HL-60/S4 (cell line): Measurements from ENCODE around the gene SPPL2C.

ENCODE experiments used
- in situ Hi-C: fragments of 300-500 bp; cut with MboI; formaldehyde crosslinking; loops from 2 replicates; pipeline ENCODE4 v1.14.3; 2022; ENCODE audit warnings: low sequenced_read_pairs

Gene SPPL2C

DNA sequence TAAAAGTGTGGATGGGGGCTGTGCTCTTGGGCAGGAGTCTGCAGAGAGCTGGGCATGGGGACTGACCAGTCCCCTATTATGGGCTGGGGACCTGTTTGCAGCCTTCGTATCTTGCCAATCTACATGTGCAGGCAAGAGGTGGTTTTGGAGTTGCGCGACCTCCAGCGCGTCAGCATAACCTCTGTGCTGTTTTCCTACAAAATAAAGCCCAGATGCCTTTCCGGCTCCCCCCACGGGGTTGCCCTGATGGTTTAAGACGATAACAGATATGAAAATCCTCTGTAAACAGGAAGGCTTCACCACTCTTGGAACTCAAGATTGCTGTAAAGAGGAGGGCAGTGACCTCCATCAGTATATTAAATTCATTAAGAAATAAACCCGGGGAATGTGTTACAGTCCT lies 16.5 kb upstream of the SPPL2C start:
- in situ Hi-C loops, result no loop called here

DNA sequence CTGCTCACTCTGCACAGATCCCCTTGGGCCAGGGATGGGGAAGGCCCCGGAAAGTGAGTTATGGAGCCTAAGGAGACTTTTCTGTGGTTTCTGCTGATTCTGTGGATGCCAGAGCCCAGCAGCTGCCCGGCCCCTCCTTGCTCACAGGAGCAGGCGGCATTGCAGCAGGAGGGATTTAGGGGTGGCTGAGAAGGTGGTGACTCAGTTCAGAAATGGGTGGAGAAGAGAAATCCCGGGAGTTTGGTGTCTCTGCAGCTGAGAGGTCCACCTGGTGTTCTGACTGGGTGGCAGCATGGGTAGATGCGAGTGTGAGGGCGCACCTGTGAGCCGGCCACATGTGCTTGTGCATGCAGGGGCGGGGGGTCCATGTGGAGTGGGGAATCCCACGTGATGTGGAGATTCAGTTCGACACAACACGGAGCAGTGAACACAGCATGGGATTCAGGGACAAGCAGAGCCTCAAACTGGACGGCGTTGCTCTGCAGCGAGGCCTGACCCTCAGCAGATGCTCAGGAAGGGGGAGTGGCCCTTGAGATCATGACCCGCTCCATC lies 16.0 kb upstream of the SPPL2C start:
- in situ Hi-C loops, result no loop called here

DNA sequence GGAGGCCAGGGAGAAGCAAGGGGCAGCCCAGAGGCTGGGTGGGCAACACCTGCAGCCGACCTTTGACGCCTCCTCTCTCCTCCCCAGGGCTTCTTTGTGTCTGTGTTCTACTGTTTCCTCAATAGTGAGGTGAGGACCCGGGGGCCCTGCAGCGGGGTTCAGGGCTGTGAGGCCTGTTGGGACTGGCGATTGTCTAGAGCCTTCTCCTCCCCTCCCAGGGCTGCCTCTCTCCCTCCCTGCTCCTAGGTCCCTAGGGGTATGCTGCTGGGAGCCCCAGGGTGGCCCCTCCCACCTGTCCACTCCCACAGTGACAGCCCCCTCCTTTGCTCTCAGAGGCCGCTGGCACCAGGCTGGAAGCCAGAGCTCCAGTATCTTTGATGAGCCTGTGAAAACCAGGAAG lies 10.8 kb upstream of the SPPL2C start:
- in situ Hi-C loops, result loop anchor here (5.0 kb wide), 1 partner anchor 192 kb away; no protein-coding TSS in a partner anchor

DNA sequence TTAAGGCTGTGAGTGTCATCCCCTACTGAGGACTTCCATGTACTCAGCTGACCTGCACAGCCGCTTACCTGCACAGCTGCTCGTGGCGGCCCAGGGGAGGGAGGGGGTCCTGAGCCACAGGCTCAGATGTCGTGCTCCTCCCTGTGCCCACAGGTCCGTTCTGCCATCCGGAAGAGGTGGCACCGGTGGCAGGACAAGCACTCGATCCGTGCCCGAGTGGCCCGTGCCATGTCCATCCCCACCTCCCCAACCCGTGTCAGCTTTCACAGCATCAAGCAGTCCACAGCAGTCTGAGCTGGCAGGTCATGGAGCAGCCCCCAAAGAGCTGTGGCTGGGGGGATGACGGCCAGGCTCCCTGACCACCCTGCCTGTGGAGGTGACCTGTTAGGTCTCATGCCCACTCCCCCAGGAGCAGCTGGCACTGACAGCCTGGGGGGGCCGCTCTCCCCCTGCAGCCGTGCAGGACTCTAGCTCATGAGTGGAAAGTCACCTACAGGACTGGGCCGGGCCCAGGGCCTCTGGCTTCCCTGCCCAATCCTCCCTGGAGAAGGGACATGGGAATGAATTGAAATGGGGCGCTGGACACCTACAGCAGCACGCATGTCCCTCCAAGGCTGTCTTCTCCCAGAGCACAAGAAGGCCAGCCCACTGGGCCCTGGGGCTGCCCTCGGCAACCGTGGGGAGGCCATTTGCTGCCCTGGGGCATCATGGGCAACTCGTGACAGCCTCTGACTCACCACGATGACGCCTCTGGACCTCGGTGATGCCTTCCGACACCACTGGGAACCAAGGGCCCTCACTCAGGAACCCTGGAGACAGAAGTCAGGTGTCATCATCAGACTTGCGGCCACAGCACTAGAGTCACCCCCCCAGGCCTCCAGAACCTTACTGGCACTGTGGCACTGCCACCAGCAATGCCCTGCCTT lies 9.9 kb upstream of the SPPL2C start:
- in situ Hi-C loops, result loop anchor here (5.0 kb wide), 1 partner anchor 192 kb away; no protein-coding TSS in a partner anchor

DNA sequence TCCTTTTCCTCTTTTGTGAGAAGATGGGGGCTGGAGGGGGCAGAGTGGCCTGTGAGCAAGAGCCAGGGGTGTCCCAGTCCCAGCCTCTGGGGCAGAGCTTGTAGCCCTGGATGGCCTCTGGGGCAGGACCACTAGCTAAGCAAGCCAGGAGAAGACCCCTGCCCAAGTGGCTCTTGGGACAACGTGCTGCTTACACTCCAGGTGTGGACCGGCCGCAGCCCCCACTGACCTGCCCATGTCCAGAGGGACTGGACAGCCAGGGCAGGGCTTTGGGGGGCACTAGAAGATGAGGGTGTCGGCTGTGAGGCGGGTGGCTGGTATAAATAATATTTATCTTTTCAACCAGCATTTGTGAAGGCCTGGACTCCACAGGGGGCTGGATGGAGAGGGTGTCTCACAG lies 9.2 kb upstream of the SPPL2C start:
- in situ Hi-C loops, result no loop called here

DNA sequence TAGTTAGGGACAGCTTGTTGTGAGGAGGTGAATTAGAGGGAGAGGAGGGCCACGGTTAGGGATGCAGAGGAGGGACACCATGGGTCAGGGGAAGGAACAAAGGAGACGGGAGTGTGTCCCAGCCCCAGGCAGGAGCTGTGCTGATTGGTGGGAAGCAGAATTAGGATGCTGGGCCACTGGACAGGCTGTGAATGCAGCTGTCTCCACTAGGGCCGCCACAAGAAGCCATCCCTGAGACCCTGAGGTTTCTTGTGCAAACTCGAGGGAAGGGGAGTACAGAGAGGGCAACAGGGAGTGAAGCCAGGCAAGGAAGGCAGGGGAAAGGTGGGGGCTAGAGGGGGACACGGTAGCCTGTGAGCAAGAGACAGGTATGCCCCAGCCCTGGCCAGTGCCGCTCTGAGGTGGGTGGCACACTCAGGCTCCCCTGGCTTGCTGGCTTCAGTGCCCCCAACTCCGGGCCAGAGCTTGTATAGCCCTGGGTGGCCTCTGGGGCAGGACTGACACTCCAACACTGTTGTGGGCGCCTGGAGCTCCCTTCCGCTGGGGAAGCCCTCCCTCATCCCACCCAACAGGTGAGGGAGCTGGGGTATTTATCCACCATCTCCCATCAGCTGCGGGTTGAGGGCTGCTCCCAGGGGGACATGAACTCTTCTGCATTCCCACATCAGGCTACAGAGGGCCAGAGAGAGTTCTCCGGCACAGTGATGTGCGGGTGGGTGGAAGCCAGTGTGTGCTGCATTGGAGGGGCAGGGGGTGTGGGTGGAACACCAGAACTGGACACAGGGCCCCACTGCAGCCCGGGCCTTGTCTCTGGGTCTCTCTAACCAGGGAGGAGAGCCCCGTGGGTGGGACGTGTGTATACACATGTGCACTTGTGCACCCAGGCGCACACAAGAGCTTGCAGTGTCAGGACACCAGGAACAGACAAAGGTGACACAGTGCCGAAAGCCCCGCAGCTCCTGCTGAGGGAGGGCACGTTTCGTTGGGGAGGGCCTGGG lies 8.3 kb upstream of the SPPL2C start:
- in situ Hi-C loops, result no loop called here

DNA sequence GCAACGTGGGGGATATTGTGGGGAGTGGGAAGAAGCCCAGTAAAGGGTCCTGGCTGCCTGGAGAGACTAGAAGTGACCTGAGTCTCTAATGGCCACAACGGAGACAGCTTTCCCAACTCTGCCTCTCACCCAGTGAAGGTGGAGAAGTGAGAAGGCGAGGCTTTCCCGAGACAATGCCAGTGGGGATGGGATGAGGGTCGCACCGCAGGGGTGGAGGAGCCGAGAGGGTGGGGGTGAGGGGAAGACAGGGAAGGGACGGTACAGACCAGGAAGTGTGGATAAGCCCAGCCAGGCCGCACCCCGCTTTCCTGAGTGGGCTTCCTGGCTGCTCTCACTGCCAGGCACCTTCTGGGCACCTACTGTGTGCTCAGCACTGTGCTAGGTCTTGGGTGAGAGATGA lies 7.5 kb upstream of the SPPL2C start:
- in situ Hi-C loops, result no loop called here

DNA sequence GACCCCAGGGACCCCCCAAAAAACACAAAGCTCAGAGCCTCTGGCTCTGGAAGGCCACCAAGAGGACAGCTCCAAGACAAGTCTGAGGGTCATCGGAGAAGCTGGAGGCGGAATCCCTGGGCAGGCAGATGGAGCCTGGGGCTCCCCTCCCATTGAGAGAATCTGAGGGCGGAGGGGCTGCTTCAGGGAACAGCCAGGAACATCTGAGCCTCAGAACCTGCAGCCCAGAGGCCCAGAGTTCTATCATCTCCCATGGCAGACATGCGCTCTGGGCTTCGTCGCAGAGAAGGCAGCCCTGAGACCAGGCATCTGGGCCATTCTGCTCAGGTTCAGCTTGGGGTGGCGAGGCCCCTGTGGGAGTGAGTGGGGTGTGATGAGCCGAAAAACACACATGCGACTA lies 7.1 kb upstream of the SPPL2C start:
- in situ Hi-C loops, result no loop called here

DNA sequence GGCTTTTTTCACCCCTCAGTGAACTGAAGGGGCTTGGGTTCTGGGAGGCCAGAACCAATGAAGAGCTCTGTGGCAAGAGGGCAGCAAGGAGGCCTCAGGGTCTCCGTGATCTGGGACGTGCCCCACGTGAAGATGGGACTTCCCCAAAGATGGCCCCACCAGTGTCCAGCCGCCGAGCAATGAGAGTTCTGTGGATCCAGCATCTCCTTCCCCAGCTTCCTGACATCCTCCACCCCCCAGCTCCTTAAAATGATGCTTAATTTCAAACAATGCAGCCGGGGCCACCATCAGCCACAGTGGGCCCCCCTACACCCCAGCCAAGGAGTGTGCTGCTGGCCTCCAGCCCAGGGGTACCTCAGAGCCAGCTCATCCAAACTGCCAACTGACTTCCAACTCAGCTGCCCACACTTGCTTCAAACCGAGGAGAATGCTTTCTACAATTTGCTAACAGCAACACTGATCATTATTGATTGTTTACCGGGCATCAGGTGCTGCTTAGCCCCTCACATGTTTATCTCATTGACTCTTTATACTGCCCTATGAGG lies 5.9 kb upstream of the SPPL2C start:
- in situ Hi-C loops, result no loop called here

DNA sequence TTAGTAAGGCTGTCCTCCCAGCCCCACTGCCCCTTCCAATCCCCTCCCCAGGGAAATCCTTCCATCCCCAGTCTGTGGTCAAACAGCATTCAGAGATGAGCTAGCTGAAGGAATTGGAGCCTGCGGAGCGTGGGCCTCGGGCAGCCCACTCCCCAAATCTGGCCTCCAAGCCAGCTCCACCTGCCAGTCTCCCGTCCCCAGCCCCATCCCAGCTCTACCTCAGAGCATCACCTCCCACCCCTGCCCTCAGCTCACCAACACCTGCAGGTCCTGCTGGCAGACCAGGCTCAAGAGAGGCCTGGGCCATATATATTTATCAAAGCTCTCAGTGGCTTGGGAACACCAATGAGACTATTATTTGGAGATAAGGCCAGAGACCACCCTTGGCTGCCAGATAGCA lies 5.2 kb upstream of the SPPL2C start:
- in situ Hi-C loops, result no loop called here

DNA sequence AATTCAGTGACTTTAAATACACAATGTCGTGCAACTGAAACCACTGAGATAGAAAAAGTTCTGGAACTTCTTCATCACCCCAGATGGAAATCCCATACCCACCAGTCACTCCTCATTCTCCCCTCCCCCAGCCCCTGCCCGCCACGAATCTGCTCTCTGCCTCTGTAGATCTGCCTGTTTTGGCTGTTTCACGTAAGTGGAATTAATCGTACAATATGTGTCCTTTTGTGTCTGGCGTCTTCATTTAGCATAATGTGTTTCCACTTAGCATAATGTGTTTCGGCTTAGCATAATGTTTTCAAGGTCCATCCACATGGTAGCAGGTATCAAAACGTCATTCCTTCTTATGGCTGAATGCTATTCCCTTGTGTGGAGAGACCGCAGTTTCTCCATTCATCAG lies 3.5 kb upstream of the SPPL2C start:
- in situ Hi-C loops, result no loop called here

DNA sequence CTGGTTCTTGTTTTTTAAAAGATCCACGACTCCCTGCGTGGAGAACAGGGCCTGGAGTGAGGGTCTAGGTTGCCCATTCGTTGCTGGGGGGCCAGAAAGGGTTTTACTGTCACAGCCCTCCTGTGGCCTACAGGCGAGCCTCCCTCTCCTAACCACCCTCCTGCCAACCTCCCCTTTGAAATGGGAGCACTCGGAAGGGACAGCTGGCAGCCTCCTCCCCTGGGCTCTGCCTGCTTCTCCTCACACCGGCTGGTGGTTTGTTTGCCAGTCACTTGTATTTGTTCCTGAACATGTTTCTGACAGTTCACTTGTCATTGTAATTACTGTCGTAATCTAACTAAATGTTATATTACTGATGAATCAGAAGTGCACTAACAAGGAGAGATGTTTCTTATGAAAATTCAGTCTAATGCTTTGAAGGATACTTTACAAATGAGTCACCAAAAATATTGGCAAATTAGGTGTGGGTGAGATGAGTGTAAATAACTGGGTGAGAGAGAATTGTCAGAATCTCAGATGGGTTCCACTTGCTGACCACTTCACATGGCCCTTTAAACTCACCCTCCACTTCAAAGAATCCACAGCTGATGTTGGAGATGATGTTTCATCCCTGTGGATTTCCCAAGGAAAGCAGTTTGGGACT lies 2.7 kb upstream of the SPPL2C start:
- in situ Hi-C loops, result no loop called here

DNA sequence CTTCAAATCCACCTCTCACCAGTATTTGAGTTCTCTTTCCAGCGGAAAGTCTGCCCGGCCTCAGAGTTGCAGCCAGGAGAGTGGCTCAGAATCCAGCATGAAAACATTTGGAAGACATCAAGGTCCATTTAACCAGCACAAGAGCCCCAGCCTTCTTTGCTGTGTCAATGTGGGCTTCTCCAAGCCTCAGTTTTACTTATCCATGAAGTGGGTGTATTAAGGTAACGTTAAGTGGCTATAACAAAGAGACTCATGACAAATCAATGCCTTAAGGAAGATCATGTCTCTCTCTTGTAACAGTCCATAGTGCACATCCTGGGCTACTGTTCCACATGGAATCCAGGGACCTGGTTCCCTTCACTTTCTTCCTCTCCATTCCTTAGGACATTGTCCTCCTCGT lies 959 bp upstream of the SPPL2C start:
- in situ Hi-C loops, result no loop called here

DNA sequence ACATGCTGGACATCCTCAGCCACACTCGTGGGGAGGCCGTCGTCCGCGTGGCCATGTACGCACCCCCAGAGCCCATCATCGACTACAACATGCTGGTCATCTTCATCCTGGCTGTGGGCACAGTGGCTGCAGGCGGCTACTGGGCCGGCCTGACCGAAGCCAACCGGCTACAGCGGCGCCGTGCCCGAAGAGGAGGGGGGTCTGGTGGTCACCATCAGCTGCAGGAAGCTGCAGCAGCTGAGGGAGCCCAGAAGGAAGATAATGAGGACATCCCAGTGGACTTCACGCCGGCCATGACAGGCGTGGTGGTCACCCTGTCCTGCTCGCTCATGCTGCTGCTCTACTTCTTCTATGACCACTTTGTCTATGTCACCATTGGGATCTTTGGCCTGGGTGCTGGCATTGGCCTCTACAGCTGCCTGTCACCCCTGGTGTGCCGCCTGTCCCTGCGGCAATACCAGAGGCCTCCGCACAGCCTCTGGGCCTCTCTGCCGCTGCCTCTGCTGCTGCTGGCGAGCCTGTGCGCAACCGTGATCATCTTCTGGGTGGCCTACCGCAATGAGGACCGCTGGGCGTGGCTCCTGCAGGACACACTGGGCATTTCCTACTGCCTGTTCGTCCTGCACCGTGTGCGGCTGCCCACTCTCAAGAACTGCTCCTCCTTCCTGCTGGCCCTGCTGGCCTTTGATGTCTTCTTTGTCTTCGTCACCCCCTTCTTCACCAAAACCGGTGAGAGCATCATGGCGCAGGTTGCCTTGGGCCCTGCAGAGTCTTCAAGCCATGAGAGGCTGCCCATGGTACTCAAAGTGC lies 900 bp downstream of the SPPL2C start:
- in situ Hi-C loops, result no loop called here

DNA sequence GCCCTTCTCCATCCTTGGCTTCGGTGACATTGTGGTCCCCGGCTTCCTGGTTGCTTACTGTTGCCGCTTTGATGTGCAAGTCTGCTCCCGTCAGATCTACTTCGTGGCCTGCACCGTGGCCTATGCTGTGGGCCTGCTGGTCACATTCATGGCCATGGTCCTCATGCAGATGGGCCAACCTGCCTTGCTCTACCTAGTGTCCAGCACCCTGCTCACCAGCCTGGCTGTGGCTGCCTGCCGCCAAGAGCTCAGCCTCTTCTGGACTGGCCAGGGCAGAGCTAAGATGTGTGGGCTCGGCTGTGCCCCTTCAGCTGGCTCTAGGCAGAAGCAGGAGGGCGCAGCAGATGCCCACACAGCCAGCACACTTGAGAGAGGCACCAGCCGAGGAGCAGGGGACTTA lies 1.5 kb downstream of the SPPL2C start:
- in situ Hi-C loops, result no loop called here

DNA sequence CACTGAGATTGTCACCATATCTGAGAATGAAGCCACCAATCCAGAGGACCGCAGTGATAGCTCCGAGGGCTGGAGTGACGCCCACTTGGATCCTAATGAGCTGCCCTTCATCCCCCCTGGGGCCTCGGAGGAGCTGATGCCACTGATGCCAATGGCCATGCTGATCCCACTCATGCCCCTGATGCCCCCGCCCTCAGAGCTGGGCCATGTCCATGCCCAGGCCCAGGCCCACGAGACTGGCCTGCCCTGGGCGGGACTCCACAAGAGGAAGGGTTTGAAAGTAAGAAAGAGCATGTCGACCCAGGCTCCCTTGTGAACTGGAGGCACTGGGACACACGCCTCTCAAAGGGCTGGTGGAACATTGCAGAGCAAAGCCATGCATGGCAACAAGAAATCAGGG lies 2.0 kb downstream of the SPPL2C start:
- in situ Hi-C loops, result no loop called here

DNA sequence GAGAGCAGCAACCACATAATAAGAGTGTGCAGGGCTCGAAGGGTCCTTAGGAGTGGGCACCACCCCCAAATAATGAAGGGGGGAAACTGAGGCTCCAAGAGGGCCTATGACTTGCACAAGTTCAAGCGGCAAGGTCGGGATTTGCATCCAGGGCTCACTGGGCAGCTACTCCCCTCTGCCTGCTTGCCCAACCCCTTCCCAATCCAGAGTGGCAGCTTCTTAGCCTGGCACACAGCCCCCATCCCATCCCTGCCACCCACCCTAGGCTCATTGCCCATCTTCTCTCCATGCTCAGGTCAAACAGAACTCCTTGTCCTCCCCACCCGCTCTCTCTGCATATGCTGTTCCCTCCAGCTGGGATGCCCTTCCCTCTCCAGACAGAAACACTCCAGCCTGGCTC lies 2.4 kb downstream of the SPPL2C start:
- in situ Hi-C loops, result no loop called here

DNA sequence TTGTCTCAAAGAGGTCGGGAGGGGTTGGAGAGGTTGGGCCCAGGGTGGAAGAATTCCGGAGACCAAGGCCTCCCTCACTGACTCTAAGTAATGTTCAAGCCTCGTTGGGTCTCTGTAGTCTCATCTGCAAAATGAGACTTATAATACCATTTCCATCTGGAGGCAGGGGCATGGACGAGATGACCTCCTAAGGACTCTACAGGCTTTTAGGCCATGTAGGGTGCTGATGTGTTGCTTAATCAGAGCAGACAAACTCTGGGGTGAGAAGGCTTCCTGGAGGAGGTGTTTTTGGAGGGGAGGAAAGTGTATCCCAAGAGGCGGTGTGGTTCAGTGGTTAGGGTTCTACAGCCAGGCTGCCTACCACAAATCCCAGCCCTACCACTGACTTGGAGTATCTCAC lies 3.1 kb downstream of the SPPL2C start:
- in situ Hi-C loops, result no loop called here

DNA sequence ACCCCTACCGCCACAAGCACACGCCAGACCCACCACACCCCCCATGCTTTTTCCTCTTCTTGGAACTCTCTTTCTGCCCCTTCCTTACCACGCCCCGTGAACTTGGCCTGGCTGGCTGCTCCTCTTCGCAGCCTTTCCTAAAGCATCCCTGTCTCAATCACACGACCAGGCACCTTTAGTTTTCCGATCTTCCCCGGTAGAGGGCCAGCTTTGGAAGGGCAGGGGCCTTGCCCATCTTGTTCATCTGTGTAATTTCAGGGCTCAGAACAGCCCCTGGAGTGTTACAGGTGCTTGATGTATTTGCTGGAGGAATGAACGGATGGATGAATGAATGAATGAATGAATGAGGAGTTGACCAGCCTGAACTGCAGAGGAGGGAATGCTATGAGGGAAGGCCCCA lies 3.7 kb downstream of the SPPL2C start:
- in situ Hi-C loops, result no loop called here
